GM18511 (cell line): Measurements from ENCODE around the gene C15orf62.

Experiments used
- ATAC-seq: cut with Tn5 transposase; IDR thresholded peaks from one replicate; pipeline ENCODE4 v1.9.1; 2021; ENCODE audit warnings: mild to moderate bottlenecking, moderate library complexity; ENCODE audit not compliant: unreplicated experiment

C15orf62 gene

DNA sequence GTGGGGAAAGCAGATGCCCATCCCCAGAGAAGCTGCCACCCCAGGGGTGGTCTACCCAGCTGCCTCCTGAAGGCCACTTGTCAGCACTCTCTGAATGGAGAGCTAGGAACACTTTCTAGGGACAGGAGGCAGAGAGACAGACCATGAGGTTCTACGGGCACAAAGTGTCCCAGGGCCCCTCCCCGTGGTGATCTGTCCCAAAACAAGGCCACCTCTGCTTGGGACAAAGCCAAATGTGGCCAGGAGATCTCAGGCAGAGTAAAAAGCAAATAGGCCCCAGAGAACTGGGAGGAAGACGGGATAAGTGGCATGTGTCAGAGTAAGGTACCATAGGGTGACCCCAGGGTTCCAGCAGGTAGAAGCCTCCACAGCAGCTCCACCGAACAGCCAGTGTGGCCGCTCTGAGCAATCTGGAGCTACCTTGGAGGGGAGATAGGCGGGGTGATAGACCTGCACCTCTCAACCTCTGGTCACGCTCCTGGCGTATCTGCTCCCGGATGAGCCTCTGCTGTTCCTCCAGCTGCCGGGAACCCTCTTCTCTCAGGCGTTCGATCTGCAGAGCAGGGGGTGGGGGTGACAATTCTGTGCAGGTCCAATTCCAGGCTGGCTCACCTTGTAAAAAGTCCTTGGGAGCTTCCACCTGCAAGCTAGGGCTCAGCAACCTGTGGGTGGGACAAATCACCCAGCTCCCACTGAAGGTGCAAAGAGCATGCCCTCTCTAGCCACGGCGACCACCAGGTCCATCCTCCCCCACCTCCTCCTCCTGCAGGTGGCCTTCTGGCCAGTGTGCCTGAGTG is 6.2 kb downstream of the C15orf62 start:
- ATAC-seq, result no peak

DNA sequence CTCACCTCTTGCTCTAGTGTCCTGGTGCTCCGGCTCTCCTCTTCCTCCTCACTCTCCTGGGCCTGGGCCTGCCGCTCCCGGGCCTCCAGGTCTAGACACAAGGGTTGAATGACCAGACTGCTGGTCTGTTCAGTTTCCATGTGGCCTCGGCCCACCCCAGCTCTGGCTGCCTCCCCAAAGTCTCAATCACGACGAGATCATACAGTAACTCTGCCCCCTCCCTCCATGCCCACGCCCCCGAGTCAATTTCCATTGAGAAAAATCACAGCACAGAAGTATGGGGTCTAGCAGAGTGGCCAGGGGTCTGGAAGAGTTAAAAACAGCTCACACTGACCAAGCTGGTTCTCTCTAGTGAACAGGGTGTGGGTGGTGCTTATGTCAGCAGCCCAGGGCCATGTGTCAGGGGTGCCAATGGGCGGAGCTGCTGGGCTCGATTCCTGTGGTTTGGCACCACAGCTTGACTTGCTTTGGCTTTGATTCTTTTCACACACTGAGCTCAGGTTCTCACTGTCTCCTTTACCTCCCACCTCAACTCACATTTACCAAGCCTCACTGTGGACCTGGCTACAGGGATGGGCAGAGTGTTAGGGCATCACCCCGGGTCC is 6.9 kb downstream of the C15orf62 start:
- no peak for ATAC-seq

DNA sequence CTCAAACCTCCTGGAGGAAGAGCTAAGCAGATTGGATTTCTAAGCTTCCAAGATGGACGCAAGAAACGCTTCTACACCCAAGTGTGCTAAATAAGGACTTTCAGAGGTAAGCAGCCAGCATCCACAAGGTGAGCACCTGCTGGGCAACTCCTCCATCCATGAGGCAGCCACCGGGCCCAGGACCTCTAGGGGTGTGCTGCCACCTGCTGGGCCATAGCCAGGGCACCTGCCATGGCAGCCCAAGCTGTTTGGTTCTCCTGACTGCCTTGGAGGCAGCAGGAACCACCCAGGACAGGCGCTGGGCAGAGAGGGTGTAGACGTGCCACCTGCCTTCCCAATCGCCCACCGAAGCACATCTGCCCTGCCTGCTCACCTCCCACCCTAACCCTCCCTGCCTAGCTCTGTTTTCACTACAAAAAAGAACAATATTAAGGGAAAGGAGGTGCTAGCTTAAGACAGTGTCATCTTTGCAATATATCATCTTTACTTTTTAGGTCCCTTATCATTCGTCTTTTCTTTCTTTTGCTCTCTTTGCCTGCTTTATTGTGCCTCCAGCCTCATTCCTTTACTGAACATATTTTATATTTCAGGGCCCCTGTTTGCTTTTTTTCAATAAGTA is 12.9 kb downstream of the C15orf62 start:
- ATAC-seq, result peak; percentile 77

DNA sequence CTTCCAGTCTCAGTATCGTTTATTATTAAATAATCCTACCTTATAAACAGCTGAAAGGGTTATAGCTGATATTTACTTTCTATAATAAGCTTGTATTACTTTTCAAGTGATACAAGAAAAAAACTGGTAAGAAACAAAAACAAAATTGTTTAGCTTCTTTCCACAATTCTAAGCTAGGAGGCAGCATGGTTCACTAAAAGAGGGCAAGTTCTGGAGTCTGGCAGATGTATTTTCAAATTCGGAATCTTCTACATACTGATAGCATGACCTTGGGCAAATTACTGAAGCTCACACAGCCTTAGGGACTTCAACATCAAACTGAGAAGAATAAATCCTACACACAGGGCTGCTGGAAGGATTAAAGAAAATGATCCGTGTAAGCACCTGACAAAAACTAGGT is 15.4 kb downstream of the C15orf62 start:
- no peak for ATAC-seq

DNA sequence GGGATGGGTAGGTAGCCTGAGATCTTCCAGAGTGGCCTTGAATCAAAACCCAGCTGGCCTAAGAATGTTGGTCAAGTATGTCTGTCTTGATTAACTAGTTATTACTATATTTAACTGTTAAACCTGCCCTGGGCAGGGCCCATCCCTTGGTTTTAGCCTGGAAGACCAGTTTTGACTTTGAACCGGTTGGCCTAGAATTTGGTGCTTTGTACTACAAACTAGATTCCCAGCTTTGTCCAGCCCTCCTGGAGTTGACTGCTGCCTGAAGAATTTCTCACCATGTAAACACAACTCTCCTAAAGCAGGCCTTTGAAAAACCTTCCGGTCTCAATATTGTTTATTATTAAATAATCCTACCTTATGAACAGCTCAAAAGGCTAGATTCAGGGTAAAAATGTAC is 16.0 kb downstream of the C15orf62 start:
- ATAC-seq, result no peak

DNA sequence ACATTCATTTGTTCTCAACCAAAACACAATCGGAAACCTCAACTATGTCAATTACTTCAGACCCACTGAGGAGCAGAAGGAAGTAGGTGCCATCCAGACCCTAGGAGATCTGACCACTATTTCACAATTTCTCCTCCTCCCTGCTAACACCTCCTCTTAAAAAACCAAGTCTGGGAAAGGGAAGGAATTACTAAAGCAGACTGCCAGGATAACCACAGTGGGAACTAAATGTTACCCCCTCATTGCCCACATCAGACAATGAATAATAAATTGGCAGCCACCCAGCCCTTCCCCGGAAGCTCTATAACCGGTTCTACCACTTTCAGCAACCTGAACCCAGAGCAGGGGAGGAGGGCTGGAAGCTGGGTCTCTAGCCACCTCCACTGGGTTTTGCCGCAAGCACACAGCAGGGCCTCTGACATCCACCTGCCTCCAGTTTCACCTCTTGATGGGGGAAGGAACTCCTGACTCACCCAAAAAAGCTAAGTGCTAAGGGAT is 17.6 kb downstream of the C15orf62 start:
- no peak for ATAC-seq

DNA sequence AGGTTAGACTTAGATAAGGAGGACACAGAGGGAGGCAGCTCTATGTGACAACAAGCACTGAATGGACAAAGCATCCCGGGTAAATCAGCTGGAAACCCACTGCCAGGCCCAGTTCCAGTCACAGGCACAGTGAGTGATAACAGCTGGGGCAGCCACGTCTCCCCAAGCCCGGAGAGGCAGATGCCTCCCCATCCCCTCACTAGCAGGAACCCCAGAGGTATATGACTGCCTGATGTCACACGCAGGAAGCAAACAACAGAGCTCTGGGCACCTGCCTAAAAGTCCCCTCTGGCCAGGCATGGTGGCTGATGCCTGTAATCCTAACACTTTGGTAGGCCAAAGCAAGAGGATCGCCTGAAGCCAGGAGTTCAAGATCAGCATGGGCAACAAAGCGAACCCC is 18.2 kb downstream of the C15orf62 start:
- no peak for ATAC-seq

DNA sequence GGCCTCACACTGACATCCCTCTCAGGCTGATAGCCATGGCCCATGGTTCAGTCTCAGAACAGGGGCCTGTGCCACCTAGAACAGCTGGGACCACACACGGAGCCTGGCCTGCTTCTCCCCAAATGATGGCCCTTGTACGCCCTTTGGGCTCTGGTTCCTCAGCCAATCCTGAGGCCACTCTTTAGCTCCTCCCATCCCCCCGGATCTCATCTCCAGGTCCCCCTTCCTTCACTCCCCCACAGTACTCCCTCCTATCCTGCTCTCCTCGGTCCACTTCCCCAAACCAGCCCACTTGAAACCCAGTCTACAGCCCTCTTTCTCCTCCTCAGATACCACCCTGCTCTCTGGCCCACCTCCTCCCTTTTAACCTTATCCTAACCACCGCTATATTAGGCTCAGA is 19.3 kb downstream of the C15orf62 start:
- no peak for ATAC-seq

DNA sequence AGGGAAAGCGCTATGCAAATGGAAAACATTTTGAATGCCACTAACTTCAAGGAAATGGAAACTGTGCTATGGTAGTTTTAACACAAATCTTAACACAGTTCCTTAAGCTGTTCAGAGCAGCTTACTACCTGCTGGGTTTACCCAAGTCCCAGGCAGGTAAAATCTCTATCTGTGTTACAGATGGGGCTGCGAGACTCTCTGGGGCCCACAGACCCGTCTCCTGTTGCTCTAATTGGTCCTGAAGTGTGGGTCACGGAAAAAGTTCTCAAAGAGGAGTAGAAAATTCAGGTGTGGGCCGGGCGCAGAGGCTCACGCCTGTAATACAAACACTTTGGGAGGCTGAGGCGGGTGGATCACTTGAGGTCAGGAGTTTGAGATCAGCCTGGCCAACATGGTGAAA is 20.2 kb downstream of the C15orf62 start:
- ATAC-seq, result no peak

DNA sequence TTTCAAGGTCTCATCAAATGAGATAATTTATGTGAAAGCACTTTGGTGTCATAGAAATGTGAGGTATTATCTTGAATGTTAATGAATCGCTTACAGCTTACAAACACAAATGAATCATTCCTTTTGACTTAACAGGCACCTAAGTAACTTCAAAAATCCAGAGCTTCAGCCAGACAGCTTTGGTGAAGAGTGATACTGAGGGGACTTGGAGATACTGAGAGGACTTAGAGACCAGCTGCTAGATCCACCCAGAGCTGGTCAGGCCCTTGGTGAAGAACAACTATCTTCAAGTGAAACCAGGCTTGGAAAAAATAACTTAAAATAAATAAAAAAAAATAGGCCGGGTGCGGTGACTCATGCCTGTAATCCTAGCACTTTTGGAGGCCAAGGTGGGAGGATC is 20.9 kb downstream of the C15orf62 start:
- ATAC-seq, result no peak

DNA sequence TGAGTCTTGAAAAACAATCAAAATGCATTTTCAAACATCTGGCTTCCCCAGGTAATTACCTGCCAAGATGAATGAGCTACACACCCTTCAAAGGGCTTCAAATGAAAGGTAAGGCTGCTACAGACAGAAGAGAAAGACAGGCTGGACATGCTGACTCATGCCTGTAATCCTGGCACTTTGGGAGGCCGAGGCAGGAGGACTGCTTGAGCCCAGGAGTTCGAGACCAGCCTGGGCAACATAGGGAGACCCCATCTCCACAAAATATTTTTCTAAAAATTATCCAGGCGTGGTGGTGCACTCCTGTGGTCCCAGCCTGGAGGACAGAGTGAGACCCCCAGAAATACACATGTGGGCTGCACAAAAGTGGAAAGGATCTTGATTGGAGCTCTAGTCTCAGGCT is 22.6 kb downstream of the C15orf62 start:
- no peak for ATAC-seq

DNA sequence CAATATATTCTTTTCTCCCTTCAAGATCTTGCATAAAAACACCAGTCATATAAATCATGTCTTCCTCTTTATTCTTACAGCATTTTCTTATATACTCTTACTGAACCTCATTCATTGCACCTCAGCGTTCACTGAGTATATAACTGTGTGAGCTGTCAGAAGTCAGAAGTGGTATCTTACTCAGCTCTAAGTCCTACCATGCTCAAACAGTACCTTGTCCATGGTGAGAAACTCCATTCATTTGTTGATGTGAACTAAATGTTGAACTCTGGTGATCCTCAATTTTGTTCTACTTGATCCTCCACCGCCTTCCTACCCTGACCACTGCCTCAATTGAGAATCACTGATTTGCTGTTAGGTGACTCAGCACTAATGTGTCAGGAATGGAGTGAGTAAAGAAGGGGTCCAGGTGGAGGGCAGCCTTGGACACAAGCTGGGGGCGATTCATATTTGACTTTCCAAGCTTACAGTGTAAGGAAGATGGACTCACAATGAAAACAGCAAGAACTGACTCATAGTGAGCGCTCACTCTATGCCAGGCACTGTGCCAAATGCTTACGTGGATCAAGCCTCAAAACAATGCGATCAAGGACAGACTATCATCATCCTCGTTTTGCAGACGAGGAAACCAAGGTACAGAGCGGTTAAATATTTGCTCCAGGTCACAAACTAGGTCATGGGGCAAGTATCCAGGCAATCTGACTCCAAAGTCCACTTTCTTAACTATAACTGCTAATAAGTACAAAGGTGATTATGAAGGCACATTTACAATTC is 23.6 kb downstream of the C15orf62 start:
- no peak for ATAC-seq

DNA sequence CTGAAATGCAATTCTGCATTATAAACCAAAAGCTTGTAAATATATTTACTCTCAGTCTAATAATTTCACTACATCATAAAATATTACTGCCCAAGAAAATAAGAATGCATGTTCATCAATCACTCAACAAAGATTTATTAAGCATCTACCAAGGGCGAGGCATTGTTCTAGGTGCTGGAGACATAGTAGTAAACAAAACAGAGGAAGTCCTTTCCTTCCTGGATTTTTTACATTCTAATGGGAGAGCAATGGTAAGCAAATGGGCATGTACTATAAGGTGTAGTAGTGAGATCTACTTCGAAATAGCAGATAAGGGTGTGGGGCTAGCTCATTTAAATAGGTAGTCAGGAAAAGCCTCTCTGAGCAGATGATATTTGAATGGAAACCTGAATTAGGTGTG is 26.3 kb downstream of the C15orf62 start:
- ATAC-seq, result no peak

DNA sequence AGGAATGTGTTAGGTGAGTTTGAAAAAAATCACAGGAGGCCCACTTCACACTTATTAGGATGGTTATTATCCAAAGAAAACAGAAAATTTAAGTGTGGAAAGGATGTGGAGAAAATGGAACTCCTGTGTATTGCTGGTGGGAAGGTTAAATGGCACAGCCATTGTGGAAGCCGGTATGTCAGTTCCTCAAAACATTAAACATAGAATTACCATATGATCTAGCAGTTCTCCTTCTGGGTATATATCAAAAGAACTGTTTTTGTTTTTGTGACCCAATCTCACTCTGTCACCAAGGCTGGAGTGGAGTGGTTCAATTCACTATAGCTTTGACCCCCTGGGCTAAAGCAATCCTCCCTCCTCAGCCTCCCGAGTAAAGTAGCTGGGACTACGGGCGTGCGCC is 26.7 kb downstream of the C15orf62 start:
- no peak for ATAC-seq

DNA sequence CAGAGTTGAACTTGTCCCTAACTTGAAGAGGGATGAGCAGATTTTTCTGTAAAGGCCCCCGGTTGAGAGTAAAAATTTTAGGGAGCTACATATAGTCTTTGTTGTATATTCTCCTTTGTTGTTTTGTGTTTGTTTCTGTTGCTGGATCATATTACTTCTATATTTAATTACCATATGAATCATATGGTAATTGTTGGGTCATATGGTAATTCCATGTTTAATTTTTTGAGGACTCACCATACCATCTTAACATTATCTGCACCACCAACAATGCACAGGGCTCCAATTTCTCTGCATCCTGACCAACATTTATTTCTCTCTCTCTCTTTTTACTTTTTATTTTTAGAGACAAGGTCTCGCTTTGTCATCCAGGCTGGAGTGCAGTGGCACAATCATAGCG is 29.7 kb downstream of the C15orf62 start:
- ATAC-seq, result no peak

DNA sequence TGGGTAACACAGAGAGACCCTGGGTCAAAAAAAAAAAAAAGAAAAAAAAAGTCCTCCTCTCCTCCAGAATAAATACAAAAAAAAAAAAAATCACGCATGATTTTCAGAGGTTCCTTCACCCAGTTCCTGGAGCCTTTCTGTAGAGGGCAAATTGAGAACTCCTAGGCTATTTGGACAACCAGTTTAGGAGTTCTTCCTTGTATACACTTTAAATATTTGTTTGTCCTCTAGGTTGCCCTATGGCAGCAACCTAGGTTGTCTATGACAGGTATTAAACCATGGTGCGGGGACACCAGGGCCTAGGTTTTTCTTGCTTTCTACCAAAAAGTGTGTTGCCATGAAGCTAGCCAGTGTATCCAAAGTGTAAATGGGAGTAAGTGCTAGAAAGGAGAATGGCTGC is 33.3 kb downstream of the C15orf62 start:
- no peak for ATAC-seq

DNA sequence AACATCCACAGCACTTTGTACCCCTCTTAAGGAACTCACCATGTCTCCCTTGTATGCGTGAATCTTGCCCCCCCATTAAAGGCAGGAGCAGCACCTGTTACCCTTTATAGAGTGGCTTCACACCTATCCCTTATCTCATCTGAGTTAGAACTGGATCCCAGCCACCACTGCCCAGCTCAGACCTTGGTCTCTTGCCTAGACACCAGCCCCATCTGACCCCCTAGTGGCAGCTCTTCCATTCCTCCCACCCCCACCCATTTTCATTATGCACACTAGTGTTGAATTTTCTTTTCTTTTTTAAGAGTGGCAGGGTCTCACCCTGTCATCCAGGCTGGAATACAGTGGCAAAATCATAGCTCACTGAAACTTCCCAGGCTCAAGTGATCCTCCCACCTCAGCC is 33.9 kb downstream of the C15orf62 start:
- ATAC-seq, result no peak

DNA sequence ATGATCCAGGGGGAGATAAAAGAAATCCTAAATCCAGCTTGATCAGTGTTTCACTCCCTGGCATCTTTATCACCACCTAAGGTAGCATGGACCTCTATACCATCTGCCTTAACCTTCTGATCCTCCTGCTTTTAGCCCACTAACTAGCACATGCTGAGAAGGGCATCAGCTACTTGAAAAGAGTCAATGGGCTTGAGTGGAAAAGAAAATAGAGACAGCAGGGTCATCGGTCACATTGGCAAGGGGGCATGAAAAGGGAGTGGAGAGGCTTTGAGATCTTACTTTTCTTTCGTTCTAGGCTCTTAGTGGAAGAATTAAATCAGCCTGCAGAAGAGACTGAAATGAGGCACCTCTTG is 36.9 kb downstream of the C15orf62 start:
- ATAC-seq, result peak; percentile 3

DNA sequence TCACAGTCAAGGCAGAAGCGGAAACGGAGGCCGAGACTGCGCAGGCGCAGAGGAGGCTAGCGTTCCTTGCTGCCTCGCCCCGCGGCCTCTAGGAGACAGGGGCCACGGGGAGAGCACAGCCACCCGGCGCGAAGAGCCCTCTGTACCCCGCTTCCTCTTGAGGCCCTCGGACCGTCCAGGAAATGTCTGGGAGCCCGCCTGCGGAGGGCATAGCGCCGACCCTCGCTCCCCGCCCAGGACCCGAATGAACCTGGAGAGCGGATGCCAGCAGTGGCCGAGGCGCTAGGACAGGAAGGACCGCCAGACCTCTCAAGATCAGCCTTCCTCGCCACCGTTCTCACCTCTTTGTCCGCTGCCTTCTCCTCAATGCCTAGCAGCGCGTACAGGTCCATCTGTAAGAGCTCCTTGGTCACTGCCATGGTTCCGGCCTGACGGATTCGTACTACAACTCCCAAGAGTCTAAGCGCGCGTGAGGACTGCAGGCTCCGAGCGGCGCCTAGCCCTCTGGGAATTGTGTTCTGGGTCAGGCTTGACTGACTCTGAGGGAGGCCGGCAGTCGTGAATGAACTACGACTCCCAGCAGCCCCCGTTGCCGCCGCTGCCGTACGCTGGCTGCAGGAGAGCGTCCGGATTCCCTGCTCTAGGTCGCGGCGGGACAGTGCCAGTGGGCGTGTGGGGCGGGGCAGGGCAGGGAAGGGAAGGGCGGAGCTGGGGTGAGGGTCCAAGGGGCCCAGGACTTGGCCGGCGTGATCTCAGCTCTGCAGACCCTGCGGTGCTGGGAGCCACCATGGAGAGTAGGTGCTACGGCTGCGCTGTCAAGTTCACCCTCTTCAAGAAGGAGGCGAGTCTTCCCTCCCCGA is 37.5 kb downstream of the C15orf62 start, which contains the start of the genes DNAJC17 and ZFYVE19:
DNAJC17 (minus strand) TSS at position 446 of the 860 bp plus-strand sequence; CDS start at position 419, 27 bp downstream.
ZFYVE19 (plus strand) TSS at position 62 of the 860 bp plus-strand sequence; CDS start at position 563, 501 bp downstream.
- ATAC-seq, result peak; percentile 93

DNA sequence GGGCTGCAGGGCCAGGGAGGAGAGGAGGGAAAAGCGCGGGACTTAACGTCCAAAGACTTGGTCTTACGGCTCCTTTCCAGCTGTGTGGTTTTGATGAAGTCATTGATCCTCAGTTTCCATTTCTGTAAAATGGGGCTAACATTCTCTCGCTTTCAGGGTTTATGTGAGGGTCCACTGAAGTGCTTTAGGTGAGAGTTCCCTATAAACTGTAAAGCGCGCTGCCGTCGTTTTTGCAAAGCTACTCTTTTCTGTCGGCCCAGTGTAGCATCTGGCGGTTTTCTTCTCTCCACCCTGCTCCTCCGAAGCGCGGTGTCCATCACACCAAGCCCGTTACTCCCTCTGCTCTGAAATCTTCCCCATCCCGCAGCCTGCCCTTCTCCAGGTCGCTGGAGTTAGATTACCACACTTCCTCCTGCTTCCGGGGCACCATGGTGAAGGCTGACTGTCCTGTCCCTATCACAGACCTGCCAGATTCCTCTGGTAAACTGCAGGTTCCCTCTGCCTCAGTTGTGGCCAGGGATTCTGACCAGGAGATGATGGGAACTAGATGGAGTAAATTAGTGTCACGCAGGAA is 38.2 kb downstream of the C15orf62 start:
- no peak for ATAC-seq
